HG03457 (cell line): ENCODE measurements around the gene STUB1.

Source experiments
- ATAC-seq: cut with Tn5 transposase; IDR thresholded peaks from one replicate; pipeline ENCODE4 v1.9.1; 2021; ENCODE audit warnings: moderate number of reproducible peaks; ENCODE audit not compliant: unreplicated experiment

The STUB1 gene

DNA sequence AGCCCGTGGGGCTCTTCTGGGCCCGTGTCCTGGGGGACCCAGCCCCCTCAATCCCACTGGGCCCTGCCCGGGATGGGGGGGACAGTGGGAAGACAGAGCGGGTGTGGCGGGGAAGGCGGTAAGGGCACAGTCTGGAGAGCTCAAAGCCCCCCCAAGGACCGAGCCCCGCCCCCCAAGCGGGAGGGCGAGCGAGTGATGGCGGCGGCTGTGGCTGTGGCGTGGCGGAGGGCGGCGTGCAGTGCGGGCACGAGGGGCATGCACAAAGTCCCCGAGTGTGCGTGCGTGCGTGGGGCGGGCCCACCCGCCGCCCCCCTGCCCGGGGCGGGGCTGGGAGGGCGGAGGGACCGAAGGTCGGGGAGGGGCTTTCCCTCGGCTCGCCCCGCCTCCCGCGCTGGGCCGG lies 13.6 kb downstream of the STUB1 start:
- ATAC-seq, result no peak

DNA sequence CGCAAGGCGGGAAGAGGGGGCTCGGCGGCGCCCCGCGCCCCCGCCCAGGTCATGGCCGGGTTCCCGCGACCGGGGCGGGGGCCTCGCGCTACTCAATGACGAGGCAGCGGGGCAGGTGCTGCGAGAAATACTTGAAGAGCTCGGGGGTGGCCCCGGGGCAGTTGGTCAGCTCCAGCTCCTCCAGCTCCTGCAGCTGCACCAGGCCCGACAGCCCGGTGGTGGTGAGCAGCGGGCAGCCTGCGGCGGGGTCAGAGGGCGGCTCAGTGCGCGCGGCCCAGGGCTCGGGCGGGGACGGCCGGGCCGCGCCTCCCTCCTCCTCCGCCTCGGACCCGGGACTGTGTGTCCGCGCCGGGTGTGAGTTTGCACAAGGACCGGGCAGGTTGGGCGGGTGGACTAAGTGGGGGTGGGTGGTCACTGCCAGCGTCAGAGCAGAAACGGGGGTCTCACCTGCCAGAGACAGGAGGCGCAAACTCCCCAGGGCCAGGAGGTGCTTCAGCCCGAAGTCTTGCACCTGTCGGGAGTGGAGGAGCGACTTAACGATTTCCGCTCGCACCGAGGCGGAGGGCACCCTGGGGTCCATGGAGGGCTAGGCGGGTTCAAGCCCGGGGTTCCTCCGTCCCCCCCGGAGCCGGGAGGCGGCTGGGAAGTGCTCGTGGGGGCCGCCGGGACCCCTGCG lies 14.1 kb downstream of the STUB1 start:
- no peak for ATAC-seq

DNA sequence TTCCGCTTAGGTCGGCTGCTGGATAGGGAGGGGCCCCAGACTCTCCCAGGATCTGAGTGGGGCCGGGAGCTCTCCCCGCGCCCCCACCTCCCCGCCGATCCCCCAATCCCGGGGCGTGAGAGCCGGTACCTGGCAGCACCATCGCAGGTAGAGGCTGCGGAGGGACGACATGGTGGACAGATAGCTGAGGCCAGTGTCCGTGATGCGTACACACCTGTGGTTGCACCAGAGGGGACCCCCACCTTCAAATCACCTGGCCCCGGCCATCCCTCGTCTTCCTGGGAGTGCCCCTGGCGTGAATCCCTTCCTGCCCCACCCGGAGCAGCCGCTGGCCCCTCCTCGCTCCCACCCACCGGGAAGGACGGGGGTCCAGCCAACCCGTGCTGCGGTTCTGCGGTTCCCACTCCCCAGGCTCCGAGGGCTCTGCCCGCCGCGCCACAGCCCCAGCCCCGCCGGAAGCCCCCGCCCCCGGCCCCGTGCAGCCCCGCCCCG lies 14.7 kb downstream of the STUB1 start:
- ATAC-seq, result no peak

DNA sequence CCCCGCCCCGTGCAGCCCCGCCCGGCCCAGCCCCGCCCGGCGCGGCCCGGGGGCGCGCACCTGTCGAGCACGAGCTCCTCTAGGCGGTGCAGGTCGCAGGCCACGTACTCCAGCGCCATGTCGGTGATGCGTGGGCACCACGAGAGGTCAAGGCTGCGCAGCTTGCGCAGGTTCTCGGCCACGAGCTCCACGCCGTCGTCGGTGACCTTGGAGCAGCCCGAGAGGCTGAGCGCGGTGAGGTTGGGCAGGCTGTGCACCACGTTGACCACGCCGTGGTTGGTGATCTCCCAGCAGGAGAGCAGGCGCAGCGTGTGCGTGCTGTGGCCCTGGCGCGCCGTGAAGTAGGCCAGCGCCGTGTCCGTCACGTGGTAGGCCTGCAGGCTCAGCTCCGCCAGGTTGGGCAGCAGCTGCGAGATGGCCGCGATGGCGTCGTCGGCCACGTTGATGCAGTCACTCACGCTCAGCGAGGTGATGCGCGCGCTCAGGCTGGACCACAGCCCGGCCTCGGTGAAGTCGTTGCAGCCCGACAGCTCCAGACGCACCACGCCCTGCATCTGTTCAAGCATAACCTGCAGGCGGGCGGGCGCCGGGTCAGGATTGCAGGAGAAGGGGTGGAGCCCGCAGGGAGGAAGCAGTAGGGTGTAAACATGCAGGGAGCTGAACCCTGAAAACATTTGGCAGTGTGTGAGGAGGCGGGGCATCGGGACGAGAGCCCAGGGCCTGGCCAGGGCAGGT lies 15.3 kb downstream of the STUB1 start:
- no peak for ATAC-seq

DNA sequence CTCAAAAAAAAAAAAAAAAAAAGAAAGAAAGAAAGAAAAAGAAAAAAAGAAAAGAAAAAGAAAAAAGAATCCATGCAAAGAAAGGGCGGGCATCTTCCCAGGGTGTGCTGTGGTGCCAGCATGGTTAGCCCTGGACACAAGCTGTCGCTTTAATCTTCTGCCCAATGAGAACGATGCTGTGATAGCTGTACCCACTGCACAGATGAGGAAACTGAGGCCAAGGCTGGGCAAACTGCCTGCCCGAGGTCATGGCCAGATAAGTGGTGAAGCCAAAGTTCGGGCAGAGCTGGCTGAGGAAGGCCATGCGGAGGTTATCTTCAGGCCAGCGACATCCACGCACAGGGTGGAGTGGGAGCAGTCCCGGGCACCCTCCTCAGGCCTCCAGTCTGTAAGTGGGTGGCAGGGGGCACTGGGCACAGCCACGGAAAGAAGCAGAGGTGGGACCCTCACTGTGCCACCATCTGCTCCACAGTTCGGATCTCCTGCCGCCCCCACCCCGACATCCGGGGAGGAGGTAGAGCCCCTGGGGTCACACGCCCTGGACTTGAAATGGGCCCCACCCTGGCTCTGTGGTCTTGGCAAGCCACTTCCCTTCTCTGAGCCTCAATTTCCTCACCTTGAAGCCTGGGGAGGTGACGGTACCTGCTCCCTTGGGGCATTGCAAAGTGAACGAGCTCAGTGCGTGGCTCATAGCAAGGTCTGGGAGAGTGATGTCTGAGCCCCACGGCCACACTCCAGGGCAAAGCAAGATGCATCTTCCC lies 18.9 kb downstream of the STUB1 start:
- ATAC-seq, result no peak

DNA sequence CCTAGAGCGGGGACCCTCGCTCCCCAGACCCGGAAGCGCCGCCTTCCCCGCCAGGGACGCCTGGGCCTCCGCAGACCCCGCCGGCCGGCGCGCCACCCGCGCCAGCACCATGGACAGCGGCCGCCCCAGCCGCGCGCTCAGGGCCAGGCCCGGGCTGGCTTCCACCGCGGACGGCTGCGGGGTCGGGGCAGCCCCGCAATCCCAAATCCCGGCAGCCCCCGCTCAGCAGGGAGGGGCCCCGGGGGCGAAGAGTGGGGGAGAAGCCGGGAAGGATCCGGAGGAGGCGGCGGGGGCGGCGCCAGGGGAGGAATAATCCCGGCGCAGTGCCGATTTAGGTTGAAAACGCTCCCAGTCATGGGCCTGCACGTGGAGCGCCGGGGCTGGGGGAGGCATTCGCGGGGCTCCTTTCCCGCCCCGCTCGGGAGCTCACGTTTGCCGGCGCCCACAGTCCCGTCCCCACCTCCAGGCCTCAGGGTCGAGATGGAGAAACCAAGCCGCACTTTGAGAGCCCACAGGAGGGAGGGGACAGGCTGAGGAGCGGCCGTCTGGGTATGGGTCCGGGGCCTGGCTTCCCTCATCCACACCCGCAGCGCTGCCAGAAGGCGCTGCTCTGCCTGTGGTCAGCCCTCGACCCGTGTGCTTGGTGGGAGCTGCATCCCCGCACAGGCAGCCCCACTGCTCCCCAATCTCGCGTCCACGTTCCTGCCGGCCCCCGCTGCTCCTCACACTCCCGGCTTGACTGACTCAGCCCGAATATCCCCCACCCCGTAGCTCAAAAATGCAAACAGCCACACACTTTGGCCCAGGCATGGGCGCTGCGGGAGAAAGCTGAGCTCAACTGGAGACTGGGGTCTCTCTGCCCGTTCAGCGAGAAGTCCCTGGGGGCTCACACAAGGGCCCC lies 20.7 kb downstream of the STUB1 start:
- ATAC-seq, result no peak

DNA sequence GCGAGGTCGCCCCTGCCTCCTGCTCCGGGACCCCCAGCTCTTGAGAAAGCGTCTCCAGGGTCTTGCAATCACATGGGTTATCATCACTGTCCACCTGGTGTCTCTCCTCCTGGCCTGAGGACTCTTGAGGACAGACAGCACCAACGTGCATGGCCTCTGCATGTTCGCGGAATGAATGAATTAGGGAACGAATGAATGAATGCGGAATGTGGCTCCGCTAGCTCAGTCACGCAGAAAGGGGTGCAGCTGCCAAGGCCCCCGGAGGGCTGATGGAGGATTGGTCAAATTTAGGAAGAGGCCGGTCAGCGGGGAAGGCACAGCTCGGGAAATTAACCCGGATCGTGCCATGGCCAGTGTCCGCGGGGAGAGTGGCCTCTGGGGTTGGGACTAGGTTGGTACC lies 22.1 kb downstream of the STUB1 start:
- ATAC-seq, result no peak

DNA sequence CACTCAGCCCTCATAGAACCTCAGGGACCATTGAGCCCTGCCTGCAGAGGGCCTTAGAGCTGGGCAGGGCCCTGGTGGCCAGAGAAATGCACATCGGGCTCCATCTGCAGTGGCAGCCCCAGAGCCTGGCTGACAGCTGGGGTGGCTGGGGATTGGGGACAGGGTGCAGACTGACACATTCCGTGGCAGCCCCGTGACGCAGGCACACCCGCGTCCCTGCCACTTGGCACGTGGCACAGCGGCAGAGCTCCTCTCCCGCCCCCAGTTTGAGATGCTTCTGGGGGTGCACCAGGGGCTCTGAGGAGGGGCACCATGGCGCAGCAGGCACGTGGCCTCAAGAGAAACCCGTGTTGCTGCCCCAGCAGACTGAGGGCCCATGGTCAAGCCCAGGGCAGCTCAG lies 23.2 kb downstream of the STUB1 start:
- ATAC-seq, result no peak

DNA sequence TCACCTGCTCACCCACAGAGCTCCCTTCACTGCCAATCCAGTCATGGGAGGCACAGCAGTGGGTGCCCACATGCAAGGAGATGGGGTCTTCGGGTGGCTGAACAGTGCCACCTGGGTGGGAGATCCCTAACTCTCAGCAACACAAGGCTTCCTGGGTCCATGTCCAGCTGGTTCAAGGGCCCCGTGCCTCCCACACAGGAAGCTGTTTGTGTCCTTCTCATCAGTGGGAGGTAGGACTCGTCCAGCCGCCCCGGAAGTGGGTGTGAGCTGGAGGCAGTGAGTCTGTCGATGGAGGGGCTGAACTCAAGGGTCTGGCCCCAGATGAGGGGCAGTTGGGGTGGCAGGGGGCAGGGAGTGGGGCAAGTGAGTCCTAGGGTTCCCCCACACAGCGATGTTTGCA lies 23.8 kb downstream of the STUB1 start:
- no peak for ATAC-seq

DNA sequence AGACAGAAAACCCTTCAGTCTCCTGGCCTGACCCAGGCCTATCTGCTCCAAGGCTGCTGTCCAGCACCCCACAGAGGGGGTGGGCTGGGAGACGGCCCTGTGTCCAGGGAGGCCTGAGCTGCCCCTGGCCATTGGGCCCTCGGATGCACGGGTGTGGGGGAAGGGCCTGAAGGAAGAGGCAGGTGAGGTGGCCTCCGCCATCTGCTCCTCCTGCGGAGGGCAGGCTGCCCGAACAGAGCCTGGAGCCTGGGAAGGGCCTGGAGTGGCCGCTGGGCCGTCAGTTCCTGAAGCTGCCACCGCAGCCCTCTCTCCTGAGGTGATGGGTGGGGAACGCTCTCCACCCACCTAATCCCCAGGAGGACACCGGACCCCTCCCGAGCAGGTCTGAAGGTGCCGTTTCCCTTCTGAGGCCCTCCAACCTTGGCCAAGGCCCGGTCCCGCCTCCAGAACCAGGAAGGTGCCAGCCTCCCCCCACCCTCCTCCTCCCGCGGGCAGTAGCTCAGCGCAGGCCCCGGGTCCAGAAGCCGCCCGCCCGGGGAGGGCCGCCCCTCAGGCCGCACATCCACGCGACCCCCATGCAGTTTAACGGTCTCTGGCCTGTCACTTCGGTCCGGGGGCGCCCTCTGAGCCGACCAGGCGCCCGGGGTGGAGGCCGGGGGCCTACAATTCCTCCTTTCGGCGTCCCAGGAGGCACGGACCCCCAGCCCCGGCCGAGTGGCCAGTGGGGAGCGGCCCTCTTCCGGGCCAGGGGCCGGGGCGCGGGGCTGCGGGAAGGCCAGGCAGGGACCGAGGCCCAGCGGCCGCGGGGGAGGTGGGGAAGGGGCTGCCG lies 24.6 kb downstream of the STUB1 start:
- ATAC-seq, result no peak

DNA sequence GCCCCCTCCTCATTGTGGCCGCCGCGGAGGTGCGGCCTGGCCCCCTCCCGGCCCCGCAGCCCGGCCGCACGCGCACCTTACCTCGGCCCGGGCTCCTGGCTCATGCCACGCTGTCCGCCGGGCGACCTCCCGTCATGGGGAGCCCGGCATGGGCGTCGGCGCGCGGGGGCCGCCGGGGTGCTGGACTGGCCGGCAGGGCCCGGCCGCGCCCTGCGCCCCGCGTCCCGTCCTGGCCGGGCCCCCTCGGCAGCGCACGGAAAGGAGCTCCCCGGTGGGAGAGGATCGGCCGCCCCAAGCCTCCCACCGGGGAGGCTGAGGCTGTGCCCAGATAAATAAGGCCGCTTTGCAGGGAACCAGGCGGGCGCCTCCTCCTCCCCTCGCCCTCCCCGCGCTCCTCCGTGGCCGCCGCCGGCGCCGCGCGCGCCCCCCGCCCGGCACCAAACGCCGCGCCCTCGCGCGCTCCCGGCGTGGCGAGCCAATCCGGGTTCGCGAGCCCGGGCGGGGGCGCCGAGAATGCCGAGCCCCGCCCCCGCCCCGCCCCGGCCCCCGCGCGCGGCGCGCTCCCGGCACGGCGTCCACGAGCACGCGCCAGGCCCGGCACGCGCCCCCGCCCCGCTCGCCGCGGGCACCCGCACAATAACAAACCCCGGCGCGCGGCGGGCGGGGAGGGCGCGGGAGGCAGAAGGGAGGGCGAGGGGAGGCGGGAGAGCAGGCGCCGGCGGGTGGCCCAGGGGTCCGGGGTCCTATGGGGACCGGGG lies 25.4 kb downstream of the STUB1 start, which contains the start of gene FBXL16:
Gene FBXL16 (minus strand): TSS at position 371 of the 758 bp plus-strand sequence. CDS start 8,396 bp downstream, outside the sequence.
- no peak for ATAC-seq

DNA sequence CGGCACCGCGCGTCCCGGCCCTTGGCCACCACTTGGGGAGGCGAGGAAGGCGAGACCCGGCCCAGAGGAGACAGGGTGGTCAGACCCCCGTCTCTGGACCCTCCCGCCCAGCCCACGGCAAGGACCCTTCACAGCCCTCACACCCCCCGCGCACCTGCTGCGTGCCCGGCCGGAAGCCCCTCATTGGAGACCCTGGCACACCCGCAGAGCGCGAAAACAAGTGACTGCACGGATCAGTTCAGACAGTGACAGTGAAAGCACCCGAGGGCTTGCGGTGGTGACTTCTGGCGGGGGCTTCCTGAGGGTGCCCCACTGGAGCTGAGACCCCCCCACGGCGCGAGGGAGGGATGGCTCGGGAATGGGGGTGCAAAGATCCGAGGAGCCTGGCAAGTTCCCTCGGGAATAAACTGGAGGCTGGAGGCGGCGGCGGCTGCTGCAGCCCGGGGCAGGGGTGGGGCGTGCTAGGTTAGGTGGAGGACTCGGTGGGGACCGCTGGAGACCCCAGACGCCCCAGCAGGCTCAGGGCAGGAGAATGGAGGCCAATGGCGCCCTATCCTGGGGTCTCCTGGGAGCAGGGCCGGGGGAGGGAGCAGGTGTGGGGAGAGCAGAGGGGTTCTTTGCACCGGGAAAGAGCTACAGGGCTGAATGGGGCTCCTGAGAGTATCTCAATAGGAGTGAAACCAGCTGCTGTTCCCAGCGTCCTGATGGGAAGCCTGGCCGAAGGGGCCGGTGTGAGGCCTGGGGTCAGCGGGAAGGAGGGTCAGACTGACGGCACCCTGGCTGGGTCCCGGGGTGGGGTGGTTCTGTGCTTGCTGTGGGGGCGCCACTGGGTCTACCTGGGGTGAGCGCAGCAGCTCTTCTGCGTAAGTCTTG lies 26.2 kb downstream of the STUB1 start:
- ATAC-seq, result no peak

DNA sequence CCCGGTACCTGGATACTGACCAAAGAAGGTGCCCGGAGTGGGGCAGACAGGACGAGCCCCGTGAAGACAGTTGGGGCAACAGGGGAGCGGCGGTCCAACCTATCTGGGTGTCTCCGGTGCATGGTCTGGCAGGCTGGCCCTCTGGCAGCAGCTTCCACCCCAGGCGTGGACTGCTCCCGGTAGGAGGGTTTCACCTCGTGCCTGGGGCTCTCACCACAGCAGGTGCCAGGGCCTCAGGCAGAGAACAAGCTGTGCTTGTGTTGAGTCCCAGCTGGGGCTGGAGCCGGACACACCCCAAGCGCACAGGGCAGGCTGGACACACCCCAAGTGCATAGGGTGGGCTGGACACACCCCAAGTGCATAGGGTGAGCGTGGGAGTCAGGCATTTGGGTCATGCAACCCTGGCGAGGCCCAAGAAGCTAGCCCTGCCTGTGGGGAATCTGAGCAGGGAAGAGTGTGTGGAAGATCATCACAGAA lies 26.9 kb downstream of the STUB1 start:
- no peak for ATAC-seq

DNA sequence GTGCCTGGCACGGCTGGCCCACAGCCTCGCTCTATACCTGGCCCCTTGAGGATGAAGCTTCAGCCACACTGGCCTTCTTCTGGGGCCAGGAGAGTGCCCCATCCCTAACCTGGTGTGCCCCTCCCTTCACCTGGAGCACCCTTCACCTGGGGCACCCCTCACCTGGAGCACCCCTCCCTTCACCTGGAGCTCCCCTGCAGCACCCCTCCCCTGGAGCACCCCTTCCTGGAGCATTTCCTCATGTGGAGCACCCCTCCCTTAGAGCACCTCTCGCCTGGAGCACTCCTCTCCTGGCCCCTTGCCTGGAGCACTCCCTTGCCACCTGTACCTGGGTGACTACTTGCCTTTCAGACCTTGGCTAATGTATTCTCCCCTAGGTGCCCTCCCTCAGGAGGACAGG lies 27.8 kb downstream of the STUB1 start:
- ATAC-seq, result no peak

DNA sequence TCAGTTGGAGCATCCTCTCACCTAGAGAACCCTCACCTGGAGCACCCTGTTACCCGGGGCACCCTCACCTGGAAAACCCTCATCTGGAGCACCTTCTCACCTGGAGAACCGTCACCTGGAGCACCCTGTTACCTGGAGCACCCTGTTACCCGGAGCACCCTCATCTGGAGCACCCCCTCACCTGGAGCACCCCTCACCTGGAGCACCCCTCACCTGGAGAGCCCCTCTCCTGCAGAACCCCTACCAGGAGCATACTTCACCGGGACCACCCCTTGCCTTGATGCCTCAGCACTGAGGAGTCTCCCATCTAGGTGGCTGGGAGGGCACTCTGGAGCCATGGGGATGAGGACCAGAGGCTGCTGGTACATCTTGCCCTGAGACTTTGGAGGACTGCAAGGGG lies 28.7 kb downstream of the STUB1 start:
- ATAC-seq, result no peak

DNA sequence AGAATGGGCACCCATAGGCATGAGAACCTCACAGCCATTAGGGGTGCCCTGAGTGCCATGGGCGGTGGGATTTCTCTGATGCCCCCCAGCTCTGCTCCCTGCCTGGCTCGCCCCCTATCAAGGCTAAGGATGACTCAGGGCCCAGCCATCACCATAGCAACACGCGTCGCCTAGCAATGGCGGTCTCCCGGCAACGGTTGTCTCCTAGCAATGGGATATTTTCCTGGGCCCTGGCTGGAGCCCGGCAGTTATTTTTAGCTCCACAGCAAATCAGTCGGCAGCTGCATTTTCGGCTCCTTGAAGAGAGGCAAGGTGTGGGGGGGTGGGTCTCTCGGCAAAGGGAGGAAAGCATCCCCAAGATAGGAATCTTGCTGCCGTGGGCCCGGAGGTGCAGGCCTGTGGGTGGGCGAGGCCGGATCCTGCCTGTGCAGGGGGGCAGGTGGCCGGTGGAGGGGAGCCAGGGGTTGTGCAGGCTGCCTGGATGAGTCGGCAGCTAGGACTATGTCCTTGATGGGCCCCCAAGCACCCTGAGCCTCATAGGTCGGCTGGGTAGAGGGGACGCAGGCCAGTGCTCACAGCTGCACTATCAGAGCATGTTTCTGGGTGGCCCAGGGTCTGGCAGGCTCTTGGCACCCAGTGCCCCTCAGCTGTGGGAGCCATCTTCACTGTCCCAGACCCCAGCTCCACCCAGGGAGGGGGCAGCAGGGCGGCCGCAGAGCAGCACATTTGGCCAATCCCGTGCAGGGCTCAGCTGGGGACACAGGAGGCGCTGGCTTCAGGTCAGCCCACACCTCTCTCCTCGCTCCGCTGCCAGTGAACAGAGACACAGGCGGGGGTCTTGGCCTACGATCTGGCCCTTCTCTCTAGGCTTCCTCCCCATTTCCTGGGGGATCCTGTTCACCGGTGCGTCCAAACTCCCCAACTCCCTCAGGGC lies 29.6 kb downstream of the STUB1 start:
- no peak for ATAC-seq

DNA sequence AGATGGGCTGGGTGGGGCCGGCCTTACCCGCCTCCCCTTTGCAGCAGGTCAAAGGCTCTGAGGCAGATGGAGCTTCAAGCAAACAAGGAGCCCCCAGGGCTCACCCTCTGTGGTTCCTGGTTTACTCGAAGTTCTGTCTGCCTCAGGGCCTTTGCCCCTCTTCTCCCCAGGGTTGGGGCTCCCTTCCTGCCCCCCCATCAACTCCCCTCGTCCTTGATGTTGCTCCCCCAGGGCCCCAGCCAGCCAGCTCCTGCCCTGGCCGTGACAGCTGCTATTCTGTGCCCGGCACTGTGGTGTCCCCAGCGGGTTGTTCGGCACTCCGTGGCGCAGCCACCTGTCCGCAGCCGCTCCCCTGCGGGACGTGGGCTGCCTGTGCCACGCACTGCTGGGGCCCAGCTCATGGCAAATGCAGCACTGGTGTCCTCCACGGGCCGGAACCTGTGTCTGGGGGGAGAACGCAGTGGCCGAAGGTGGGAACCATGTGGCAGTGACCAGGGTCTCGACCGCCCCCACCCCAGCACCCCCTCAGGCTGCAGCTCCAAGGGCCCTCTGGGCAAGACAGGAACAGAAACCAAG lies 30.4 kb downstream of the STUB1 start:
- no peak for ATAC-seq
